HG02759 (cell line): ENCODE data around the gene ACTG1.

ENCODE experiments used
- ATAC-seq: cut with Tn5 transposase; IDR thresholded peaks from one replicate; pipeline ENCODE4 v1.9.1; 2021; ENCODE audit warnings: mild to moderate bottlenecking, moderate library complexity; ENCODE audit not compliant: unreplicated experiment

ACTG1 gene

DNA sequence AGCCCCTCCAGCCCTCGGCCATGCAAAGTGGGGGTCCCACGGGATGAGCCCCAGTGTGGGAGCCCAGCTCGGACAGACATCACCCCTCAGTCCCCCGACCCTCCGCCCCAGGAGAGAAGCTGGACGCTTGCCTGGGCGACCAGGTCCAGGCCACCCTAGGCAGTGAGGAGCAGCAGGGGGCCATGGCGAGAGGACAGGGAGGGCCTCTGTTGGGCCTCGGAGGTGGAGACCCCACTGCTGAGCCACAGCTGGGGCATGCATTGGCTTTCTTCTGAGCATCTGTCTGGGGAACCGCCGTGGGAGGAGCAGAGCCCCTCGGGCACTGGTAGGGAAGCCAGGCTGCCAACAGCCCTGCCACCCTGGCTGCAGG lies 13.0 kb downstream of the ACTG1 start:
- ATAC-seq: no peak

DNA sequence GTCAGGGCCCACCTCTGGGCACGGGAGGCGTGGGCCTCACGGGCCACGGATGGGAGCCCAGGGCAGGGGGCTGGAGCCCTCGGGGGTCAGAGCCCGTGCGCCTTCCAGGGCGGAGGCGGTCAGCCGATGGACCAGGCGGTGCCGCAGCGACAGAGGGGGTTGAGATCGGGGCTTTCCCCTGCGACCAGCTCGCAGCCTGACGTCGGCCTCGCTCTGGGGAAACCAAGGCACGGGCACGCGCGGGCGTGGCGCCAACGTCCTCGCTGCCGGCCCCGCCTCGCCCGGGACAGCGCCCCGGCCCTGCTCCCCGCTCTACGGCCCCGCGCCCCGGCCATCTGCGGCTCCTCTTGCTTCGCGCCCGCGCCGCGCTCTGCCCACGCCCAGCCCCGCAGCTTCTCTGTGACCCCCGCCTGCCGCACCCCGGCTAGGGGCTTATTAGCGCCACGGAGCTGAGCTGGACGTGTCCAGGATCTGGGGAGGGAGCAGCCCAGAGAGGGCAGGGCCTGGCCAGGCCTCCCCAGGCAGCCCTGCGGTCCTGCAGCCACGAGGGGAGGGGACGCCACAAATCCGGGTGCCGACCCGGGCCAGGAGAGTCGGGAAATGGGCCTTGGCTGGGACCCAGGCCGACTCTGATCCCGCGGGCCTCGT lies 13.5 kb downstream of the ACTG1 start:
- ATAC-seq: no peak

DNA sequence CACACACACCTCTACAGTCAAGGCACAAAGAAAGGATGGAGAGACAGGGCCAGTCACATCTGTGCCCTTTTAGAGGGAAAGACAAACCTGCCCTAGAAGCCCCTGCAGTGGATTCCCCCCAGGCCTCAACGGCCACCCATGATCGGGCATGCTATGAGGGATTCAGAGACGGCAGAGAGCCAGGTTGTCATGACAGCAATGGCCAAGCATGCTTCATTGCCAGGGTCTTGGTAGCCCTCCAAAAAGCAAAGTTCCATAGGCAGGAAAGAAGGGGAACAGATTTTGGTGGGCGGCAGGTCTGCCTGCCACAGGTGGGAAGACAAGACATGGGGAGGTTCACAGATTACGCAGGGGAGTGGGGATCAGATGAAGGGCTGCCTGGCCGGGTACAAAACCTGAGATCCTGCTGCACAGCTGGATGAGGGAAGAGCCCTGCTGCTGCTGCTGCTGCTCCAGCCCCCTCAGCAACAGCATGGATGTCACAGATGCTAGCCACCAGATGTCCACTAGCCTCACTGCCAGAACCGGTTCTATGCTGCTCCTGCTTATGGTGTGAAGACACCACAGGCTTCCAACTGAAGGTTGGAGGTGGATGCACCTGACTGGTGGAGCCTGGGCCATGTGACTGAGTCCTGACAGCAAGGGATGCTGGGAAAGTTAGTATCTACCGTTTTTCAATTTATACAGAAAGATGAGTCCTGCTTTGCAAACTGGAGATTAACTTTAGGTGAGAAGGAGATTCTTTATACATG lies 17.8 kb downstream of the ACTG1 start:
- no peak for ATAC-seq

DNA sequence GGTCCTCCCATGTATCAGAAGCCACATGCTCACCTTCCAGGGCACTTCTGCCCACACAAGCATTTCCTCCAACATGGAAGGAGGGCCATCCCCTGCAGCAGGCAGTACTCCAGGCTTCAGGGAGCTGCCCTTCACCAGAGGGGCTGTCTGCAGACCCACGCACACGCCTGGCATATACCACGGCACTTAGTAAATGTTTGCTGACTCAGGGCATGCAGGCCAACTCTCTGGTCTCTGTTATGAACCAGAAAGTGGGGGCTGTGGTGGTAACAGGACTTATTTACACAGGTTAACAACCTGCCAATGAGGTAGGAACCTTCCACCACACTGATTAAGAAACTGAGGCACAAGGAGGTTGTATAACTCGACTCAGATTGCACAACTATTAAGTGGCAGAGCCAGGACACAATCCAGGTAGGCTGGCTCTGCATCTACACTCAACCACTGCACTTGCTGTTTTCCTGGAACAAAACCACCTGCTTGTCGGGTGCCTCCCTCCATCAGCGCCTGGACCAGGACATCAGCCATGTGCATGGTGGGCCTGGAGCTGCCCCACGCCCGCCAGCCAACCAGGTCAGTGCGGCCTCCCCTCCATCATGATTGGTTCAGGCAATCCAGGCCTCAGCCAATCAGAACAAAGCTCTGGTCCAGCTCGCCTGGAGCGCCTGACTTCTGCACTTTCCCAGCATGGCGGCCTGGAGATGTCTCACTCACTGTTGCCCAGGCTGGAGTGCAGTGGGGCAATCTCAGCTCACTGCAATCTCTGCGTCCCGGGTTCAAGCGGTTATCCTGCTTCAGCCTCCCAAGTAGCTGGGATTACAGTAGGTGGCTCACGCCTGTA lies 19.2 kb downstream of the ACTG1 start:
- no peak for ATAC-seq

DNA sequence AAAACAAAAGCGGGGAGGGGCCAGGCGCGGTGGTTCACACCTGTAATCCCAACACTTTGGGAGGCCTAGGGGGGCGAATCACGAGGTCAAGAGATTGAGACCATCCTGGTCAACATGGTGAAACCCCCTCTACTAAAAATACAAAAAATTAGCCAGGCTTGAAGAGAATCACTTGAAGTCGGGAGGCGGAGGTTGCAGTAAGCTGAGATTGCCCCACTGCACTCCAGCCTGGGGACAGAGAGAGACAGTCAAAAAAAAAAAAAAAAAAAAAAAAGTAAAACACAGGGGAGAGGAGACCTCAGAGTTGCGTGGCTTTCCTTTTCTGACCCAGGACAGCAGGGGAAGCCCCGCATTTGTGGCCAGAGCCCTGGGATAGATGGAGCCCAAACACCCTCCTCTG lies 19.9 kb downstream of the ACTG1 start:
- ATAC-seq: no peak

DNA sequence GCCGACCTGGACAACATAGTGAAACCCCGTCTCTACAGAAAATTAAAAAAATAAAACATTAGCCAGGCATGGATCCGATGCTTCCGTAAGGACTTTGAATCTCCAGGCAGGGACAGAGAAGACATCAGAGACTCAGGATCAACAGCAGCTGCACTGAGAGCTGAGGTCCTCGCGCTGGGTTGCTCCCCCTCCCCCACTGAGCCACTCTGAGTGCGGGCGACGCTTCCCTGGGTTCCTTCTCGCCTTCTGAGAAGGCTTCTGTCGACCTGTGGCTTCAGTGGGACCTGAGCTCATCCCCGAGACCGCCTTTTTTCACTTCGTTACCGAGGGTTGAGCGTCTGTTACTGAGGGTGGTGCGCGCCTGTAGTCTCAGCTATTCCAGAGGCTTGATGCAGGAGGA lies 20.4 kb downstream of the ACTG1 start:
- no peak for ATAC-seq

DNA sequence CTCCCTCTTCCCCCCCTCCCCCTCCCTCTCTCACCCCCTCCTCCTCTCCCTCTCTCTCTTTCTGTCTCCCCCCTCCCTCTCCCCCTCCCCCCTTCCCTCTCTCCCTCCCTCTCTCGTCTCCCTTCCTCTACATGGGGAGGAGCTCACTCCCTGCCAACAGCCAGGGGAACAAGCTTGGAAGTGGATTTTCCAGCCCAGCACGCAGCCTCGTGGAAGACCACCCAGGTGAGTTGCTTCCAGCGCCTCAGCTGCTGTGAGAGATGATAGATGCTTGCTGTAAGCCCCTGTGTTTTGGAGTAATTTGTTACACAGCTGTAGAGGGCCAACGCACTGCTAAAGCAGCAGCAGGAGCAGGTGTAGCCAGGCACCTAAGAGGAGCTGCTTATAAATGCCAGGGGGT lies 20.8 kb downstream of the ACTG1 start:
- no peak for ATAC-seq

DNA sequence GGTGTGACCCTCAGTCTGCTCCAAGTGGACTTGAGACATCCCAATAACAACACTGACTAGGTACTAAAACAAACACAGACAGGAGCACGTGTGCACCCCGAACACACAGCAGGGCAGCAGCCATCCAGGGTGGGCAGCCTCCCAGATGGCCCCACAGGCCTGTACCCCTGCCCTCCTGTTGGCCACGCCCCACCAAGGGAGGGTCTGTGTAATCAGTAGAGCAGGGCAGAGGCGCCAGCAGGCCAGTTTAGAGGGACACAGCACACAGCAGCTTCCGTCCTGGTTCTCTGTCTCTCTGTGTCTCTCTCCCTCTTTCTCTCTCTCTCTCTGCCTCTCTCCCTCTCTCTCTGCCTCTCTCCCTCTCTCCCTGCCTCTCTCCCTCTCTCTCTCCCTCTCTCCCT lies 21.4 kb downstream of the ACTG1 start:
- no peak for ATAC-seq

DNA sequence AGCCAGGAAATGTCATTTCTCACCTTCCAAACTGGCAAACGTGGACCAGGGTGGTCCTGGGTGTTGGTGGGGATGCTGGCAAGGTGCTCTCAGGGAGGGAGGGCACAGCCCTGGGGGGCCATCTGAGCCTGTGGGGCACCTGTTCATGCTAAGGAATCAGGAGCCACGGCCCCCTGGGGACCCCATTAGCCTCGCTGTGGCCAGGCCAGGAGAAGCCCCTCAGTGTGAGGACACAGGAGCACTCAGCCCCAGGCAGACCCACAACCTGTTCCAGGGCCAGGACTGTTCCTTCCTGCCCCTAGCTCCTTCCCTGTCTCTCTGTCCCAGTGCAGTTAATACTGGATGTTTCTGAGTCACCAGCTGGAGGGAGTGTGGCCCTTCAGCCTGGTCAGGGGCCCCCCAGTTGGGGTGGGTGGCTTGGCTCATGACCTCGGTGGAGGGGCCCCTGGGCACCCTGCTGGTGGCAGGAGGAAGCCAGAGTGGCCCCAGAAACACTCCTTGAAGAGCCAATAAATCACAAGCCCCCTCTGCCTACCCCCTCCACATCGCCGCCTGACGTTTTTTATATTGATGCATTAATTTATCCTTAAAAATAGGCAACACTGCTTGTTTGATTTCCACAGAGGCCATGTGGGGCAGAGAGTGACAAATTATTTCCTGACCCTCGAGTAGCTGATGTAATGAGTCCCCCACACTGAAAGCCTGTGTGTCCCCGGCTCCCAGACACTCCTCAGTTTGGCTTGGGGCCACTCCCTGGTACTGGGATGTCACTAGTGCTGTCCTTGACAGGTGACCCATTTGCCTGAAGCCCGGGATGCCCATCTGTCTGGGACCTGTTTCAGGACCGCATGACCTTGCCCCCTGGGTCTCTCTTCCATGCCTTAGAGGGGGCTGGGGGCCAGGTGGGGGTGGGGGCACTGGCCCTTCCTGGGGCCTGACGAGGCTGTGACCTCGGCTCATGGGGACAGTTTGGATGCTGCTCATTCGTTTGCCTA lies 22.3 kb downstream of the ACTG1 start:
- ATAC-seq: no peak

DNA sequence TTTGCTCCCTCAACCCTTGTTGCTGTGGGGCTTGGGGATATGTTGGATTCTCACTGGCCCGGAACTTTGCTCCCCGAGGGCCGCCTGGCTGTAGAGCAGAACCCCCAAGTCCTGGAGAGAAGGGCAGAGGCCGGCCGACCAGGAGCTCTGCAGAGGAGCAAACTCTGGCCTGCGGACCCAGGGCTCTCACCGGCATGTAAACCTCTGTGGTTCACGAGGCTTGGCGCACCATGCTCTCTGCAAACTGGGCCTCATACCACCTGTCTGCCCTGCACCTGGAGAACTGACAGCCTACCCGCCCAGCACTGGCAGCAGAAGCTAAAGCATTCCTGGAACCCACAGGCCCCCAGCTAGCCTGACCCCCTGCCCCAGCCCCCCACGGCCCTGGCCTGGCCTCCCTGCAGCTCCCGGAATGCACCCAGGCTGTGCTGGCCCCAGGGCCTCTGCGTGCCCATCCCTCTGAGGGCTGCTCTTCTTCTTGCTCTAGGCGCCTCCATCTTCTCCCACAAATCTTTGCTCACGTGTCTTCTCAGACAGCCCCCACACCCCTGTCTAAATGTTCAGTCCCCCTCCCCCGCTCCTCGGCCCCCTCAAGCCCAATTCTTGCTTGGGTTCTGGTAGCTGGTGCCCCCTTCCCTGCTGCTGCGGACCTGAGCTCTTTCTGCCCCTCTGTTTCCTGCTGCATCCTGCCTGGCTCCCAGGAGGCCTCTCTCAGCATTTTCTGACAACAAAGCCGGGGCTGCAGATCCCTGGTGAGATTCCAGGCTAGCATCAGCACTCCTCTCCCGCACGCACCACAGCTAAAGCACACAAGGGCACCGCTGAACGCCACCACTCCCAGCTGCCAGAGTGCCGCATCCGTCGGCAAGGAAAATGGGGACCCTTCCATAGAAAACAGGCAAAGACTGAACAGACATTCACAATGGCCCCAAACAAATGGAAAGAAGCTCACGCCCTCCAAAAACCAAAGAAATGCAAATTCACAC lies 23.3 kb downstream of the ACTG1 start:
- no peak for ATAC-seq

DNA sequence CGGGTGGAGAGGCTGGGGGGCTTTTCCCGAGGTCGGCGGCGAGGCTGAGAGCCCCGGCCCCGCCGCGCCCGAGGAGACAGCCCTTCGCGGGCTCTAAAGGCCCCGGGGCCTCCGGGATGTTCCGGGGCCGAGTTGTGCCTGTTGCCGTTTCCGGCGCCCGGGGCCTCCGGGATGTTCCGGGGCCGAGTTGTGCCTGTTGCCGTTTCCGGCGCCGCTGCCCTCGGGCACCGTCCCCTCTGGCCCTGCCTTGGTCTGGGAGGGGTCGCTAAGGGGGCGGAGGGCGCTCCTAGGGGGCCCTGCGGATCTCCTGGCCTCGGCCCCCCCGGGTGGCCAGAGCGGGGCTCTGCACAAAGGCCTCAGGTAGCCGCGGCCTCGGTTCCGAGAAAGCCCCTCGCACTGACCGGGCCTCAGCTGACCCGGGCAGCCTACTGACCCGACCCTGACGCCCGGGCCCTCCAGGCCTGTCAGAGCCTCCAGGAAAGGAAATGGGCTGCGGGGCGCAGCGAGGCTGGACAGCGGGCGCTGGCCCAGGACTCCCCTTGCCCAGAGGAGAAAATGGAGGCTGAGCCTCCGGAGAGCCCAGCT lies 24.2 kb downstream of the ACTG1 start:
- peak; percentile 12 for ATAC-seq

DNA sequence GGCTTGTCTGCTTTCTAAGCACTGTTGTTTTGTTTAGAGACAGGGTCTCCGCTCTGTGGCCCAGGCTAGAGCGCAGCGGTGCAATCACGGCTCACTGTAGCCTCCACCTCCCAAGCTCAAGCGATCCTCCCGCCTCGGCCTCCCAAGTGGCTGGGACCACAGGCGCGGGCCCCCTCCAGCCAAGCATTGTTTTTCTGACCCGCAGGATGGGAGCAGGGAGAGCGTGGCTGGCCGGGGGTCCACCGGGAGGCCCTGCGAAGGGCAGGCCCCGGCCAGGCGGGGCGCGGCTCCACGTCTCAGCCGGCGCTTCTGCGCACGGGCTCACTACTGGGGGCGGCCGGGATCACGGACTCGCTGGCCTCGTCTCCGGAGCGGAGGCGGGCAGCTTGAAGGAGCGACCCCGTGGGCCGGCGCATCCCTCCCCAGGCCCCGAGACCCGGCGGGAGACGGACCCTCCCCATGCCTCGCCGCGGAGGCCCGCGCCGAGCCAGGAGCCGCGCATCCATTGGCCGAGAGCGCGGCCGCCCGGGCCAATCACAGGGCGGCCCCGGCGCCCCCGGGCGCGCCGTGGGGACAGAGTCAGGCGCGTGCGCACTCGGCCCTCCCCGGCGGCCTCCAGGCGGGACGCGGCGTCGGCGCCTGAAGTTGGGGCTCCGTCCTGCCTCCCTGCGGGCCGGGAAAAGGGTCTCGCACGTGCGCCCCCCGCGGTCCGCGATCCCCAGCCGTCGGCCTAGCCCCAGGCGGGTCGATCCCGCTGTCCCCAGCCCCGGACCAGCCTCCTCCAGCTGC lies 24.9 kb downstream of the ACTG1 start:
- ATAC-seq: peak; percentile 74

DNA sequence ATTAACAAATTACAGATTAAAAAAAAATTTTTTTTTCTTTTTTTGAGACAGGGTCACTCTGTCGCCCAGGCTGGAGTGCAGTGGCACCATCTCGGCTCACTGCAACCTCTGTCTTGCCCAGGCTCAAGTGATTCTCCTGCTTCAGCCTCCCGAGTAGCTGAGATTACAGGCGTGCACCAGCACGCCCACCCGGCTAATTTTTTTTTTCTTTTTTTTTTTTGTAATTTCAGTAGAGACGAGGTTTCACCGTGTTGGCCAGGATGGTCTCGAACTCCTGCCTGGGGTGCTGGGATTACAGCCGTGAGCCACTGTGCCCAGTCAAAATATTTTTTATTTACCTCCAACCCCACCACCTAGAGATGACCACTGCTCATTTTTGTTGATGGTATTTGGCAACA lies 25.5 kb downstream of the ACTG1 start:
- ATAC-seq: no peak

DNA sequence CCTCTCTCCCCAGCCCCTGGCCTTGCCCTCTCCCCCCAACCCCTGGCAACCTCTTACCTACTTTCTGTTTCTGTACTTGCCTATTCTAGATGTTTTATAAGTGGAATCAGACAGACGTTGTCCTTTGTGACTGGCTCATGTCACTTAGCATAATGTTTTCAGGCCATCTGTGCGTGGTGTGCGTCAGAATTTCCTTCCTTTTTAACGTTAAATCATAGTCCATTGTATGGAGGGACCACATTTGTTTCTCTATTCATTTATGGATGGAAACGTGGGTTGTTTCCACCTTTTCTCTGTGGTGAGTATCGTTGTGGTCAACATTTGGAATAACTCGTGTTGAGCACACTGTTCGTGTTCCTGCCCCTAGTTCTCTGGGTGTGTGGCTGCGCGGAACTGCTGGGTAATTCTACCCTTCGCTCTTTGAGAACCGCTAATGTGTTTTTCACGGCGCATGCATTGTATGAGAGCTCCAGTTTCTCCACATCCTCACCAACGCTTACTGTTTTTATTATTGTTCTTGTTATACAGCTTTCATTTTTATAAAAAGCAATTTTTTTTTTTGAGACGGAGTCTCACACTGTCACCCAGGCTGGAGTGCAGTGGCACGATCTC lies 26.3 kb downstream of the ACTG1 start:
- ATAC-seq: no peak

DNA sequence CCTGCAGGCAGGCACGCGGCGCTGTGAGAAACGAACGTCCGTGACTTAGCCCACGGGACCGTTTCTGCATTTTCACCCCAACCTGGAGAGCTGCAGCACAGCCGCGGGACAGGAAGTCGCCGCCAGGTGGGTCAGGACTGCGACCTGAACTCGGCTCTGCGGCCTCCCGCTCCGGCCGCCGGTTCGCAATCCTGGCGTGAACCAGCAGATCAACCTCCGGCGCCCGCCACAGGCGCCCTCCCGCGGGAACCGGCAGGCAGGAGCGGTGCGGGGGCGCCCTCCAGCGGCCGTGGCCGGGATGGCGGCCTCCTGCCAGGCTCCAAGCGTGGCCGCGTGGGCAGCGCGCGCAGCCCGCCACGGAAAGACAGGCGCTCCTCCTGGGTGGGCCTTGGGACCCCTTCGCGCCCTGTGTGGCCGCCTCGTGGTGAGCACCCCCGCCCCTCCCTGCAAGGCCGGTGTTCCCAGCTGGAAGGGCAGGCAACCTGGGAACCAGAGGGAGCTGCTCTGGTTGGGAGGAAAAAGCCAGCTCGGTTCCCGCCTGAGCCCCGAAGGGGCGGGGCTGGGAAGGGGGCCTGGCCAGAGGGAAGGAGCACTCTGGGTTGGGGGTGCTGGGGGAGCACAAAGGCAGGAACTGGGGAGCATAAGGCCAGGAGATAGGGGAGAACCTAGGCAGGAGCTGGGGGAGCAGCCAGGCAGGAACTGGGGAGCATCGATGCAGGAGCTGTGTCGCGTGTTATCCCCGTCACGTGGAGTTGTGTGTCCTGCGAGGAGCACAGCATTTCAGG lies 28.2 kb downstream of the ACTG1 start:
- ATAC-seq: peak; percentile 49

DNA sequence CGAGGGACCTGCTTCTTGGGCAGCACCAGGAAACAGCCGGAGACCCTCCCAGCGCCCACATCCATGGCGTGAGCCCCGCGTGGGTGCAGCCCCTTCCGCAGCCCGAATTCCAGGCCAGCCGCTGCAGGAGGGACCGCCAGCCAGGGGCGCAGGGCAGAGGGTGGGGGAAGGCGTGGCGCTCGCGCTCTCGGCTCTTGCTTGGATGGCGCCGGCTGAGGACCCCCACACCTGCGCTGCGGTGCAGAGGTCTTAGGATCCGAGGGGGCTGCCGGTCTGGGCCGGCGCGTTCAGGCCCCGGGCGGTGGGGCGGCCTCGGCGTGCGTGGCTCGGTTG lies 28.8 kb downstream of the ACTG1 start:
- ATAC-seq: no peak
